Peyer's patch (tissue), 4 donors: Measurements from ENCODE around the gene OR6J1. TPM values are rescaled to one million over a fixed set of nuclear protein-coding genes. Genes with fewer than 3 reads are reported as not detected.

Experiments
- DNase-seq, 3 donors: peaks; one replicate each; pipeline ENCODE4 v3.0.0-alpha.2; 2017 to 2019
- H3K27ac ChIP-seq, 4 donors: fragments of 200-600 bp; sonication (generic); one replicate each; pipeline ENCODE4 v1.5.1; 2016 to 2019
- H3K27me3 ChIP-seq, 2 donors: fragments of 200-600 bp; sonication (generic); one replicate each; pipeline ENCODE4 v1.5.1; 2019
- H3K36me3 ChIP-seq, 3 donors: fragments of 200-600 bp; sonication (generic); one replicate each; pipeline ENCODE4 v1.5.1; 2016 to 2019
- H3K4me1 ChIP-seq, 4 donors: fragments of 200-600 bp; sonication (generic); one replicate each; pipeline ENCODE4 v1.5.1; 2016 to 2019
- H3K4me3 ChIP-seq, 4 donors: fragments of 200-600 bp; sonication (generic); 1 replicate in 3 of 4; 2 replicates in 1 of 4; pipeline ENCODE4 v1.5.1; 2016 to 2019; ENCODE audit warnings: mild to moderate bottlenecking in 1 of 4
- H3K9me3 ChIP-seq, 4 donors: fragments of 200-600 bp; sonication (generic); one replicate each; pipeline ENCODE4 v1.5.1; 2016 to 2019; ENCODE audit warnings: mild to moderate bottlenecking in 1 of 4
- CTCF ChIP-seq, 6 experiments: fragments of 450-650 bp in 4 of 6; fragments of 200-600 bp in 2 of 6; sonication (generic) in 1 of 6; IDR thresholded peaks; one replicate each; pipeline ENCODE4 v1.5.1; 2017 to 2019; ENCODE audit warnings: antibody characterized with exemption in 6 of 6, mild to moderate bottlenecking in 3 of 6, moderate library complexity in 1 of 6
- POLR2A ChIP-seq, 2 donors: fragments of 450-650 bp; IDR thresholded peaks; one replicate each; pipeline ENCODE4 v1.5.1; 2017; ENCODE audit warnings: antibody characterized with exemption in 2 of 2, mild to moderate bottlenecking in 2 of 2, moderate library complexity in 2 of 2
- total RNA-seq, 4 donors: library from RNA; depleted of rRNA; stranded (reverse); fragments of >200 nt; gene quantifications; one replicate each; pipeline ENCODE4 v1.1.0, GENCODE V29; 2016

The OR6J1 gene
- total RNA-seq, 4 donors from 2014 or later, result 0.18 TPM; not detected in 3

- TF ChIP-seq CTCF (IDR thresholded peaks at IDR 0.05), result no peak
- TF ChIP-seq POLR2A (IDR thresholded peaks at IDR 0.05), result no peak
- H3K9me3 ChIP-seq, result no peaks in the 10 kb centered on the region
- H3K4me3 ChIP-seq, result no peak overlapping the region
- H3K27me3 ChIP-seq, result no peaks in the 10 kb centered on the region
- H3K4me1 ChIP-seq, result no peaks in the 10 kb centered on the region
- no peak for DNase-seq
- peaks cover 0 to 38% (median 0%) of the 10 kb centered on the region in 3 donors for H3K36me3 ChIP-seq
- H3K27ac ChIP-seq, result no peak overlapping the region
Observed at GRCh38 chr14:22613106-22613695, 31.0 kb downstream of the OR6J1 start.

GRCh38 chr14:22610931-22611330 lies 33.2 kb downstream of the OR6J1 start:
- no peak overlapping the region for H3K27ac ChIP-seq
- no peak for DNase-seq
- TF ChIP-seq POLR2A (IDR thresholded peaks at IDR 0.05) (no peak), CTCF (IDR thresholded peaks at IDR 0.05) (no peak)
- H3K4me3 ChIP-seq, result no peak overlapping the region
- H3K27me3 ChIP-seq, result no peaks in the 10 kb centered on the region
- no peaks in the 10 kb centered on the region for H3K9me3 ChIP-seq
- H3K4me1 ChIP-seq, result no peaks in the 10 kb centered on the region
- H3K36me3 ChIP-seq, result peaks cover 0 to 60% (median 0%) of the 10 kb centered on the region in 3 donors

- no peak for DNase-seq
- Histone ChIP-seq H3K9me3 (no peaks in the 10 kb centered on the region), H3K4me1 (no peaks in the 10 kb centered on the region), H3K27ac (no peak overlapping the region), H3K4me3 (no peak overlapping the region), H3K27me3 (no peaks in the 10 kb centered on the region), H3K36me3 (peaks cover 0 to 96% (median 0%) of the 10 kb centered on the region in 3 donors)
- TF ChIP-seq CTCF (IDR thresholded peaks at IDR 0.05) (no peak), POLR2A (IDR thresholded peaks at IDR 0.05) (no peak)
Observed at GRCh38 chr14:22607291-22607690, 36.9 kb downstream of the OR6J1 start.

GRCh38 chr14:22606380-22606779 lies 37.8 kb downstream of the OR6J1 start:
- H3K36me3 ChIP-seq, result peaks cover 0 to 97% (median 0%) of the 10 kb centered on the region in 3 donors
- no peak for DNase-seq
- TF ChIP-seq POLR2A (IDR thresholded peaks at IDR 0.05) (no peak), CTCF (IDR thresholded peaks at IDR 0.05) (no peak)
- no peaks in the 10 kb centered on the region for H3K9me3 ChIP-seq
- no peaks in the 10 kb centered on the region for H3K27me3 ChIP-seq
- H3K4me1 ChIP-seq, result no peaks in the 10 kb centered on the region
- H3K4me3 ChIP-seq, result no peak overlapping the region
- H3K27ac ChIP-seq, result no peak overlapping the region

- DNase-seq, result no peak
- no peak overlapping the region for H3K4me3 ChIP-seq
- H3K27ac ChIP-seq, result no peak overlapping the region
- peaks cover 0 to 62% (median 0%) of the 10 kb centered on the region in 3 donors for H3K36me3 ChIP-seq
- no peaks in the 10 kb centered on the region for H3K27me3 ChIP-seq
- H3K4me1 ChIP-seq, result peaks cover 0 to 10% (median 0%) of the 10 kb centered on the region in 4 donors
- no peak for TF ChIP-seq CTCF (IDR thresholded peaks at IDR 0.05)
- no peak for TF ChIP-seq POLR2A (IDR thresholded peaks at IDR 0.05)
- no peaks in the 10 kb centered on the region for H3K9me3 ChIP-seq
Observed at GRCh38 chr14:22602862-22603261, 41.3 kb downstream of the OR6J1 start.
